Small intestine (tissue), 7 donors: Measurements from ENCODE around the gene FYB1. TPM values are rescaled to one million over a fixed set of nuclear protein-coding genes. Genes with fewer than 3 reads are reported as not detected.

Experiments
- DNase-seq, 2 donors: peaks; one replicate each; pipeline versions ENCODE4 v3.0.0 to v3.0.0-alpha.2; 2013
- FAIRE-seq: peaks from 2 replicates; lab custom pipeline; 2012; peaks lifted over from hg19 to GRCh38; lab: Jason Lieb, UNC
- H3K27ac ChIP-seq, 3 donors: one replicate each; pipeline ENCODE4 v1.5.1; 2013; ENCODE audit warnings: low read length in 2 of 3, mild to moderate bottlenecking in 2 of 3, control low read depth in 1 of 3, inconsistent platforms in 1 of 3, low read depth in 1 of 3, moderate library complexity in 1 of 3
- H3K27me3 ChIP-seq, 3 donors: one replicate each; pipeline ENCODE4 v1.6.1; 2013; ENCODE audit warnings: low read length in 3 of 3, inconsistent platforms in 1 of 3; ENCODE audit not compliant: control insufficient read depth in 3 of 3, insufficient read depth in 3 of 3
- H3K36me3 ChIP-seq, 3 donors: one replicate each; pipeline ENCODE4 v1.6.1; 2013; ENCODE audit warnings: low read length in 3 of 3, inconsistent platforms in 1 of 3, low read depth in 1 of 3, mild to moderate bottlenecking in 1 of 3, moderate library complexity in 1 of 3; ENCODE audit not compliant: control insufficient read depth in 3 of 3, insufficient read depth in 2 of 3
- H3K4me1 ChIP-seq, 3 donors: one replicate each; pipeline ENCODE4 v1.6.1; 2013; ENCODE audit warnings: low read length in 2 of 3, inconsistent platforms in 1 of 3, low read depth in 1 of 3, mild to moderate bottlenecking in 1 of 3, moderate library complexity in 1 of 3; ENCODE audit not compliant: control insufficient read depth in 3 of 3, insufficient read depth in 2 of 3
- H3K4me3 ChIP-seq, 3 donors: one replicate each; pipeline ENCODE4 v1.5.1; 2013; ENCODE audit warnings: low read length in 3 of 3, control low read depth in 1 of 3, inconsistent platforms in 1 of 3, low read depth in 1 of 3, mild to moderate bottlenecking in 1 of 3, moderate library complexity in 1 of 3
- H3K9me3 ChIP-seq, 2 donors: one replicate each; pipeline ENCODE4 v1.6.1; 2013; ENCODE audit warnings: low read depth in 1 of 2, low read length in 1 of 2; ENCODE audit not compliant: control insufficient read depth in 2 of 2, insufficient read depth in 1 of 2
- WGBS, 3 donors: extraction: QIAGEN DNeasy Blood & Tissue Kit; methylation state at CpG; one replicate each; pipeline ENCODE4 v1.1.7; 2013; 5-methylcytosine and 5-hydroxymethylcytosine counted together
- polyA plus RNA-seq, 4 donors: library from polyadenylated mRNA; stranded (reverse) in 3 of 4; unstranded in 1 of 4; fragments of 200-250 nt in 3 of 4; fragments of 120-200 nt in 1 of 4; gene quantifications; one replicate each; pipeline versions ENCODE4 v1.2.1 to v1.2.3, GENCODE V29; 2013
- donor health status: healthy with polysubstance abuse.
- donor health status: control.
- donor health status: control.
- donor health status: Bipolar disorder and iron deficiency.
- donor health status: healthy.

Gene FYB1
- polyA plus RNA-seq, 4 donors = 3.5 to 12.4 (median 4.9) TPM

- Histone ChIP-seq H3K4me3 (peak overlapping the region in 2 of 3 donors; percentile 31 to 38), H3K4me1 (peaks cover 0 to 8% (median 0%) of the 10 kb centered on the region in 3 donors), H3K27me3 (no peaks in the 10 kb centered on the region), H3K36me3 (no peaks in the 10 kb centered on the region), H3K9me3 (no peaks in the 10 kb centered on the region), H3K27ac (peak overlapping the region in 2 of 3 donors; percentile 46 to 82)
- no peak for FAIRE-seq
- no peak for DNase-seq
- 67 to 84% (median 82%) methylated on average over 4 of the region's 4 CpGs for WGBS, 3 donors
These were observed 19.3 kb downstream of the FYB1 start for GRCh38 chr5:39200081-39200480.

- 64 to 77% (median 66%) methylated on average over 3 of the region's 3 CpGs for WGBS, 3 donors
- no peak overlapping the region for H3K4me3 ChIP-seq
- no peaks in the 10 kb centered on the region for H3K36me3 ChIP-seq
- no peaks in the 10 kb centered on the region for H3K27me3 ChIP-seq
- FAIRE-seq (no peak), DNase-seq (no peak)
- no peaks in the 10 kb centered on the region for H3K9me3 ChIP-seq
- no peak overlapping the region for H3K27ac ChIP-seq
- peaks cover 0 to 8% (median 0%) of the 10 kb centered on the region in 3 donors for H3K4me1 ChIP-seq
These were observed 20.0 kb downstream of the FYB1 start for GRCh38 chr5:39199335-39199734.

GRCh38 chr5:39198127-39198526, 21.2 kb downstream of the FYB1 start:
- Histone ChIP-seq H3K27me3 (no peaks in the 10 kb centered on the region), H3K4me3 (no peak overlapping the region), H3K9me3 (no peaks in the 10 kb centered on the region), H3K4me1 (peaks cover 0 to 8% (median 0%) of the 10 kb centered on the region in 3 donors), H3K27ac (peak overlapping the region in 2 of 3 donors; percentile 25 to 60), H3K36me3 (no peaks in the 10 kb centered on the region)
- no peak for FAIRE-seq
- DNase-seq = peak; percentile 72 to 77
- WGBS, 3 donors = 12 to 51% (median 18%) methylated on average over 5 of the region's 5 CpGs

- WGBS, 3 donors = 69 to 89% (median 82%) methylated on average over 4 of the region's 4 CpGs
- Histone ChIP-seq H3K36me3 (no peaks in the 10 kb centered on the region), H3K27me3 (no peaks in the 10 kb centered on the region), H3K9me3 (no peaks in the 10 kb centered on the region), H3K27ac (peak overlapping the region; percentile 16 to 60 (median 19)), H3K4me3 (no peak overlapping the region), H3K4me1 (peaks cover 0 to 8% (median 0%) of the 10 kb centered on the region in 3 donors)
- DNase-seq = no peak
- FAIRE-seq = no peak
These were observed 21.8 kb downstream of the FYB1 start for GRCh38 chr5:39197556-39197955.

GRCh38 chr5:39195198-39195826, 24.1 kb downstream of the FYB1 start:
- no peaks in the 10 kb centered on the region for H3K27me3 ChIP-seq
- DNase-seq (no peak), FAIRE-seq (no peak)
- 85 to 87% (median 85%) methylated on average over 3 of the region's 3 CpGs for WGBS, 3 donors
- no peaks in the 10 kb centered on the region for H3K36me3 ChIP-seq
- H3K4me1 ChIP-seq = peaks cover 0 to 8% (median 0%) of the 10 kb centered on the region in 3 donors
- H3K27ac ChIP-seq = peak overlapping the region in 1 of 3 donors; percentile 73
- no peak overlapping the region for H3K4me3 ChIP-seq
- no peaks in the 10 kb centered on the region for H3K9me3 ChIP-seq

GRCh38 chr5:39194466-39195136, 24.8 kb downstream of the FYB1 start:
- Histone ChIP-seq H3K27ac (peak overlapping the region in 2 of 3 donors; percentile 45 to 73), H3K4me3 (no peak overlapping the region), H3K9me3 (no peaks in the 10 kb centered on the region), H3K36me3 (no peaks in the 10 kb centered on the region), H3K27me3 (no peaks in the 10 kb centered on the region), H3K4me1 (peaks cover 0 to 8% (median 0%) of the 10 kb centered on the region in 3 donors)
- FAIRE-seq = no peak
- WGBS, 3 donors = 56 to 70% (median 62%) methylated on average over 11 of the region's 11 CpGs
- no peak for DNase-seq

- Histone ChIP-seq H3K27me3 (no peaks in the 10 kb centered on the region), H3K36me3 (no peaks in the 10 kb centered on the region), H3K4me1 (peaks cover 0 to 8% (median 0%) of the 10 kb centered on the region in 3 donors), H3K27ac (peak overlapping the region in 2 of 3 donors; percentile 39 to 45), H3K4me3 (no peak overlapping the region), H3K9me3 (no peaks in the 10 kb centered on the region)
- 57 to 78% (median 62%) methylated on average over 6 of the region's 6 CpGs for WGBS, 3 donors
- DNase-seq = no peak
- no peak for FAIRE-seq
These were observed 25.6 kb downstream of the FYB1 start for GRCh38 chr5:39193553-39194465.
